ENCODE data around the gene SLIT3. TPM values are rescaled to one million over a fixed set of nuclear protein-coding genes. Genes with fewer than 3 reads are reported as not detected.

SLIT3 gene
- total RNA-seq, 1 experiment from 2014 or later, result 0.92 TPM

- TF ChIP-seq CTCF (conservative IDR thresholded peaks at IDR 0.05), result no peak
Measured at GRCh38 chr5:168668078-168668477, 632.9 kb downstream of the SLIT3 start.

More at GRCh38 chr5:168668078-168668477, 632.9 kb downstream of the SLIT3 start:
- no peak overlapping the region for H3K14ac ChIP-seq (ENCODE audit: insufficient read depth, low read length)
- no peak overlapping the region for H4K8ac ChIP-seq (replicated peaks; ENCODE audit: insufficient read length, low read depth, low read length)
- no peak overlapping the region for H3K27ac Mint-ChIP-seq
- H3T11ph ChIP-seq (ENCODE audit: low read length), result no peak overlapping the region
- H3K27me3 Mint-ChIP-seq (ENCODE audit: low read depth), result peaks cover 2% of the 10 kb centered on the region
- no peaks in the 10 kb centered on the region for H3K23me2 ChIP-seq (ENCODE audit: insufficient read length, low read depth, low read length, poor library complexity, severe bottlenecking)
- H3K4me1 ChIP-seq (ENCODE audit: insufficient read depth, low read length), result no peaks in the 10 kb centered on the region
- DNase-seq, result no peak
- no peaks in the 10 kb centered on the region for H3K79me1 ChIP-seq (ENCODE audit: insufficient read depth, low read depth, low read length, poor library complexity, severe bottlenecking)
- H3K4me1 Mint-ChIP-seq, result peaks cover 3% of the 10 kb centered on the region in 2 experiments; a peak in 2 of 4 replicates
- no peak overlapping the region for H4K5ac ChIP-seq (ENCODE audit: insufficient read length, low read depth, low read length)
- H3K27ac ChIP-seq (ENCODE audit: insufficient read length, low read depth, low read length), result no peak overlapping the region
- H3K9me3 ChIP-seq (ENCODE audit: control insufficient read depth, low read depth, low read length), result no peaks in the 10 kb centered on the region
- no peak overlapping the region for H3K4me2 ChIP-seq (ENCODE audit: insufficient read depth, insufficient read length, low read length)
- no peak overlapping the region for H3K23ac ChIP-seq (ENCODE audit: insufficient read length, low read depth, low read length)
- no peak overlapping the region for H2BK120ac ChIP-seq (ENCODE audit: low read depth, low read length, poor library complexity, severe bottlenecking)
- H3K9me3 Mint-ChIP-seq, result no peaks in the 10 kb centered on the region
- no peaks in the 10 kb centered on the region for H3K27me3 ChIP-seq (ENCODE audit: insufficient read depth, low read length)
- H3K36me3 Mint-ChIP-seq (ENCODE audit: insufficient read depth in 1 of 3, low read depth in 3 of 3), result no peaks in the 10 kb centered on the region
- no peak overlapping the region for H2AK5ac ChIP-seq (ENCODE audit: insufficient read length, low read length)
- H4K91ac ChIP-seq (ENCODE audit: insufficient read length, low read depth, low read length), result no peak overlapping the region
- H3K18ac ChIP-seq (ENCODE audit: insufficient read length, low read depth, low read length), result no peak overlapping the region
- no peaks in the 10 kb centered on the region for H4K20me1 ChIP-seq (ENCODE audit: control insufficient read depth, insufficient read depth, insufficient read length)
- no peak overlapping the region for H3K4ac ChIP-seq (ENCODE audit: low read depth, low read length)
- no peak overlapping the region for H3K56ac ChIP-seq (ENCODE audit: insufficient read length, low read depth, low read length)
- no peak overlapping the region for H2BK15ac ChIP-seq (ENCODE audit: low read depth, low read length)
- H2BK5ac ChIP-seq (ENCODE audit: insufficient read length, low read length), result no peak overlapping the region
- H2BK12ac ChIP-seq (ENCODE audit: insufficient read length, low read depth, low read length), result no peak overlapping the region
- no peak overlapping the region for H2AFZ ChIP-seq (ENCODE audit: low read length)
- no CpG with 5 or more reads among the region's 1 CpG for WGBS (ENCODE audit: extremely low coverage, insufficient read length, low lambda C conversion rate)
- no peak overlapping the region for H3K4me3 Mint-ChIP-seq
- H3K79me2 ChIP-seq (ENCODE audit: insufficient read depth, low read length), result no peaks in the 10 kb centered on the region
- H2BK20ac ChIP-seq (ENCODE audit: low read depth, low read length, poor library complexity, severe bottlenecking), result no peak overlapping the region
- no peak overlapping the region for H3K9ac ChIP-seq (ENCODE audit: extremely low read depth, insufficient read length, low read length)
